Coronary artery (tissue), 2 donors: ENCODE data around the gene CPA4.
"Not testable (repeated sequence)": the region's sequence is repeated elsewhere in the genome, so short reads cannot be mapped to it uniquely, and the experiment has no call there.

Experiments
- DNase-seq: peaks from one replicate; pipeline ENCODE4 v3.0.0-alpha.2; 2017; ENCODE audit warnings: low spot score
- H3K27ac ChIP-seq, 2 donors: fragments of 200-600 bp; sonication (generic); one replicate each; pipeline ENCODE4 v1.5.1; 2016 to 2019
- H3K4me3 ChIP-seq: fragments of 200-600 bp; sonication (generic); 2 replicates; pipeline ENCODE4 v1.5.1; 2016; ENCODE audit warnings: mild to moderate bottlenecking, moderate library complexity
- CTCF ChIP-seq: fragments of 200-600 bp; sonication (generic); IDR thresholded peaks from one replicate; pipeline ENCODE4 v1.5.1; 2019; ENCODE audit warnings: antibody characterized with exemption

The CPA4 gene

GRCh38 chr7:130319541-130319940 is 26.6 kb downstream of the CPA4 start:
- no peak for TF ChIP-seq CTCF
- no peak overlapping the region for H3K27ac ChIP-seq
- no peak for DNase-seq
- H3K4me3 ChIP-seq, result no peak overlapping the region

GRCh38 chr7:130321542-130322229 is 28.7 kb downstream of the CPA4 start:
- not testable (repeated sequence) for DNase-seq, H3K27ac ChIP-seq, H3K4me3 ChIP-seq

- no peak for DNase-seq
- H3K27ac ChIP-seq, result no peak overlapping the region
- H3K4me3 ChIP-seq, result no peak overlapping the region
- no peak for TF ChIP-seq CTCF
Observed at GRCh38 chr7:130322615-130323014, 29.7 kb downstream of the CPA4 start.

- no peak for TF ChIP-seq CTCF
- no peak overlapping the region for H3K27ac ChIP-seq
- no peak overlapping the region for H3K4me3 ChIP-seq
- DNase-seq, result no peak
Observed at GRCh38 chr7:130324306-130324943, 31.5 kb downstream of the CPA4 start.

- DNase-seq, result no peak
- no peak overlapping the region for H3K27ac ChIP-seq
- no peak overlapping the region for H3K4me3 ChIP-seq
- no peak for TF ChIP-seq CTCF
Observed at GRCh38 chr7:130329681-130330080, 36.7 kb downstream of the CPA4 start.

GRCh38 chr7:130332259-130333053 is 39.5 kb downstream of the CPA4 start:
- TF ChIP-seq CTCF, result no peak
- DNase-seq, result no peak
- Histone ChIP-seq H3K27ac (no peak overlapping the region), H3K4me3 (no peak overlapping the region)

- Histone ChIP-seq H3K27ac (no peak overlapping the region), H3K4me3 (no peak overlapping the region)
- no peak for DNase-seq
- TF ChIP-seq CTCF, result no peak
Observed at GRCh38 chr7:130333832-130334231, 40.9 kb downstream of the CPA4 start.
